GM21447 (cell line): Measurements from ENCODE around the gene PPIC.
A peak's percentile ranks its signal among the peaks of the same experiment; 100 is the strongest.
"Not testable (repeated sequence)": the region's sequence is repeated elsewhere in the genome, so short reads cannot be mapped to it uniquely, and the experiment has no call there.

Experiments used
- ATAC-seq: cut with Tn5 transposase; IDR thresholded peaks from one replicate; pipeline ENCODE4 v1.9.1; 2021; ENCODE audit not compliant: unreplicated experiment

The PPIC gene

DNA sequence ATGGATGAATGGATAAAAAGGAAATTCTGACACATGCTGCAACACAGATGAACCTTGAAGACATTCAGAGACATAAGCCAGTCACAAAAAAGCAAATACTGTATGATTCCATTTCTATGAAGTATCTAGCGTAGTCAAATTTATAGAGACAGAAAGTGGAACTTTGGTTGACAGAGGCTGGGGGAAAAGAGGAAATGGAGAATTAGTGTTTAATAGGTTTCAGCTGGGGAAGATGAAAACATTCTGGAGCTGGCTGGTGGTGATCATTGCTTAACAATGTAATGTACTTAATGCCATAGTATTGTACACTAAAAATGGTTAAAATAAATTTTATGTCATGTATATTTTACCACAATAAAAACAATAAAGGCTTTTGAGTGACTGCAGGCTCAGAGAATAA, 24.2 kb downstream of the PPIC start:
- no peak for ATAC-seq

DNA sequence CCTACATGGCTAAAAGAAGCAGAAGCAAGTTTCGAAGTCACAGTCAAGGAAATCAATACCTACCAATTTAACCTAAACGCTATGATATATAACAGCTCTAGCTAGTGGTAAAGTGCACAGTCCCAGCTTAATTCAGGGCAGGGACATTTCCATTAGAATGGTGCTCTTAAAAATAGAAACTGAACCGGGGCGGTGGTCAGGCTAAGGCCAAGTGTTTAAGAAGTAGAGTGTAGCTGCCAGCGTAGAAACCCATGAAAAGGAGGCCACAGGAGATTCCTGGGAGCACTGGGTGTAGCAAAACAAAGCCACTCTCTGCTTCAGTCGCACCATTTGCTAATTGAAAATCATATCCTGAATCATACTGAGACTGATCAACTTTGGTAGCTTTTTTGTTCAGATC, 28.8 kb downstream of the PPIC start:
- ATAC-seq: no peak

DNA sequence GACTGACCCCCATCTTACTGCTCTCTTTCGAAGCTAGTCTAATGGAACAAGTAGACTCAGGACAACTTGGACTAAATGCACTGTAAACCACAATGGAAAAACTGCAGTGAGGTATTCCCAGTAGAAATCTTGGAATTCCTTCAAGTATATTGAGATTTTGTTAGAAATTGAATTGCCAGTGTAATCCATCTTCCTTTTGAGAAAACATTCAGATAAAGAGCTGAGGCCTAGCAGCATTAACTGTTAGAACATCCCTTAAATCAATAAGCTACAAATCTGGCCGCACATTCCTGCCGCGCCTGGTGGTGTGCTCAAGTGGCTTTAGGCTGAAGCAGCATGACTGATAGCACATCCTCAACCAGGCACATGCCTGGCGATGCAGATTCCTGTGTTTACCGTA, 29.3 kb downstream of the PPIC start:
- ATAC-seq: no peak

DNA sequence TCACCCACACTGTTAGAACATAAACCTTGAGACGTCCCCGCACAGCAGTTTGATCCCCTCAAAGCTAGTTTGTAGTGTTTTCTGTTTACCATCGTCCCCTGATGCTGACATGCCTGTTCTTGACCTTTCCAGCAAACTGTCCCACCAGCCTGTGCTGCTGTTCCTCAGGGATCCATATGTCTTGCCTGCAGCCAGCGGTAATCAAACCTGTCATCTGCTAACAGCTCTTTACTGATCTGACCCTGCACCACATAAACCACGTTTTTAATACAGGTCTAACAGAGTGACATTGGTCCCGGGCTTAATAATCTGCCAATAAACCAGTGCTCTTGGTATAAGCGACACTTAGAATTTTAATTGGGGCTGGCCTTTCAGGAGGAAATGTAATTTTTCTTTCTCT, 34.7 kb downstream of the PPIC start:
- ATAC-seq: no peak

DNA sequence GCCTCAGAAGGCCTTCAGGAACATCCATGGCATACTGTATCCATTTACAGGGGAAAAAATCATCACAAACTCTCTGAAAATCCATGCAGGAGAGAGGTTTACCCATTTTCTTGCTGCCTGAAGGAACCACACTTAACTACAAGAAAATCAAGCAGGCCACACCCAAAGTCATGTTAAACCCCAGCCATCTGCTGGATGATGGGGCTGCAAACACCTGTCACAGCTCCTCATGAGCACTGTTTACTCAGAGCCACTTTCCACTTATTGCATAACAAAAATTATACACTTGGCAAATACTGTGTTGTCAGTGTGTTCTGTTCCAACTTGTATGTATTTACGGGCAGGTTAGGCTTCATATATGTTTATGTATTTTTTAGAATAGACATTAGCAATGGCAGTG, 35.8 kb downstream of the PPIC start:
- no peak for ATAC-seq

DNA sequence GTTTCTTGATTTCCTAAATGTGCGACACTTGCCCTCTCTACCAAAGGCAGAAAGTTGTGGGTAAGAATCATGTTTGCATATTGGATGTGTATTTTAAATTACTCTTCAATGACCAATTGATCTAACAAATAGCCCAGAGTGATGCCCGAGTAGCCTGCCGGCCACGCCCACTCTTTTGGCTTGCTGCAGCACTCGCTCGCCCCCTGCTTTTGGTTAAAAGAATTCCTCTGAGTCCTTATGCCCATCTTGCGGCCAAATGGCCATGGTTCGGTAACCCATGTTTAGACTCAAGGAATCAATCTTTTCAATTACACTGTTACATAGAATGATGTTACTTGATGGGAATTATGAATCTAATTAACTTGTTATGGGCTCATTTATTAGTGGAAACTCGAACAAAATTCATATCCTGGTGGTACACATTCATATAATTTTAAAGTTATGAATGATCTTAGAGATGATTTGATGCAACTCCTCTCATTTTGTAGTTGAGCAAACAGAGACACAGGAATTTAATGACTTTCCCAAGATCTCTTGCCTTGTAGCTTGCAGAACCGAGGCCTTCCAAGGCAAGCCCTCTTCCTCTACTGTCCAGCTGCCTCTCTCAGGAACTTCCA, 36.5 kb downstream of the PPIC start:
- ATAC-seq: peak; percentile 99

DNA sequence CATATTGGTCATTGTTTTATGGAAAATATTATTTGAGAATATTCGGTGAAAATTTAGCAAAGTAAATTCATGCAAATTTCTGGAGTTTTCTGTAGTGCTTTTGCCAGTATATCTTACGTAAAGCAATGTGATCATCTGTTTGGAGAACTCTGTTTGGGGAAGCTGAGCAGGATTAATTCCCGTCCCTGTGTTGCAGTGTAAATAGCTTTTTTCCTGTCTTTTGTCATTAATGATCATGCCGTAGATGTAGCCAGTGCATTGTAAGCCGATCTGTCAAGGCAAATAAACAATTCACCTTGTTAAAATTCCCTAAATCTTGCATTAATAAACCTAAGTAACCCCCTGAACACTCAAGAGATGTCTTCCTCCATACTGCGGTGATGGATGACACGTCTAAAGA, 39.2 kb downstream of the PPIC start:
- ATAC-seq: no peak

DNA sequence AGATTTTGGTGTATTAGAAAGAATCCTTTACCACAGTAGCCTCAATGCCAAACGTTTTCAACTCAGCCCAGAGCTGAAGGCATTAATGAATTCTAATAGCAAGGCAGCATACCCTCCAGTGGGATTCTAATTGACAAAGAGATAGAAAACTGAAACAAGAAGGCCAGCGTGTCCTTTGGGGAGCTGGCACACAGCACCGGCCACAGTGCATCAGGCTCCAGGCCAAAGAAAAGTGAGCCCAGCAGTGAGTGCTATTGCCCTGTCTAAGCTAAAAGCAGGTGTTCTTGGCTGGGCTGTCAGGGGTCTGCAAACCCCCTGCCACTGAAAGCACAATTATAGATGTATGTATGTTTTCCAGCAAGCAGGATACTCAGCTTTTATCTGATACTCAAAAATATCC, 40.4 kb downstream of the PPIC start:
- ATAC-seq: no peak

DNA sequence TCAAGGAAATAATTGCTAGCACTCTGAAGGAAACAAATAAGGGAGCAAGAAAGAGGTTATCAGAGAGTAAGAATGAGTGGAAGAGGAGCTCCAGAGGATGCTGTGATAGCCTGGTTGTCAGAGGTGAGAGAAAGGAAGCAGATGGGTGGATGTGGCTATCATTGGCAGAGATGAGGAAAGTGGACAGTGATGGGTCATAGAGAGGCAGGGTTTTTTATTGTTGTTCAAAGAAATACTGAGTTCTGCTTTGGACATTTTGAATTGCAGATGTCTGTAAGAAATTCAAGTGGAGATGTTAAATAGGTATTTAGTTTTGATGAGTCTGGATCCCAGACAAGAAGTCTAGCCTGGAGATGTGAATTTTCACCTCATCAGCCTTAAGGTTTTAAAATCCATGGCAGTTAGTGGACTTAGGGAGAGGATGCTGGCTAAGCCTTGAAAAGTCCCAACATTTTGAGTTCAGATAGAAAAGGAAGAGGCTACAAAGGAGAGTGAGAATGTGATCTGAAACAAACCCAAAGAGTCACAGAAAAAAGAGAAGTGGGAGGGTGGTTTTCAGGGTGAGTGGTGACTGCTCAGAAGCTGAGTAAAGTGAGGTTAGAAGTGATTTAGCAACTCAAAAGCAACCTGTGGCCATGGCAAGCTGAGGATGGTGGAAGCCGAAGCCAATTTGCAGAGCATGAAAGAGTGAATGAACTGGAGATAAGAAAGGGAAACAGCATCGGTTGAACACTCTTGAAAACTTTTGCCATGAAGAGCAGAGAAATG, 50.4 kb downstream of the PPIC start:
- ATAC-seq: peak; percentile 88

DNA sequence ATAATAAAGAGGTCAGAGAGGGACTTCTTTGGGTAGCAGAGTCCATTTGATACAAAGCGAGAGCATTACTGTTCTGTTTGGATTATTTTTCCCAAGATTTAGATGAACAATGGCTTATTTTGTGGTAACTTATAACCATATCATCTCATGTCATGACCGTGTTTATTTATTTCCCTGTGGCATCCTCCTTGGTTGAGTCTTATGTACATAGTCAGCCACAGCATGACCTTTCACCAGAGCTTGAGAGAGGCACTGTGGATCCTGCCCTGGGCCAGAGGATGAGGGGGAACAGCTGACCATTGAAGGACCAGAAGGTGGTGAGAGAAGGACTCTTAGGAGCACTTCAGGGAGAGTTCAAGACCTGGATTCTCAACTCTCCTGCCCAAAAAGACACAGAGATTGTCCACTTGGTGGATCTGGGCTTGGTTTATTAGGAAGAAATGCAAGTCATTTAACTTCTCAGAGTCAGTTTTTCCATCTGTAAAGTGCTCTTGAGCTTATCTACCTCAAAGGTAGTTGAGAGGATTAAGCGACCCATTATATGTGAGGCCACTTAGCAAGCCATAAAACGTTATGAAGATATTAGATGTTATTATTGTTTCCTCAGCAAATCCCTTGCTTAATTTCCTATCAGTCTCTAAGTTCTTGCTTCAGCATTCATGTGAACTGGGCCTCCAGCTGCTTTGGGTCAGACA, 51.4 kb downstream of the PPIC start:
- no peak for ATAC-seq

DNA sequence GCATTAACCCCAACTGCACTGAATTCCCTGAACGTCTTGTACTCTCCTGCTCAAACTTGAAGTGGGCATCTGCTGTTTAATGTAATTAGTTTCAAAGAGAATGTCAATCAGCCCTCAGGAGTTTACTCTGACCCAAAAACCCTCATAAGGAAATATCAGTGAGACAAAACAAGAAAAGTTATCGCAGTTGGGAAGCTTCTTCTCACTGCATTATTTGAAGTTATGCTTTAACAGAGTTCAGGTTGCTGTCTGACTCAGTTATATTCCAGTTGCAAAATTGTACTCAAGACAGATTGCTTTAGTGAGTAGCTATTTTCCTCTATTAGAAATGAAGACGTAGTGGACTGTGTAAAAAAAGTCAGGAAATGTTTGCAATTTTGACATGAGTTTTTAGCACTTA, 52.1 kb downstream of the PPIC start:
- ATAC-seq: peak; percentile 48

DNA sequence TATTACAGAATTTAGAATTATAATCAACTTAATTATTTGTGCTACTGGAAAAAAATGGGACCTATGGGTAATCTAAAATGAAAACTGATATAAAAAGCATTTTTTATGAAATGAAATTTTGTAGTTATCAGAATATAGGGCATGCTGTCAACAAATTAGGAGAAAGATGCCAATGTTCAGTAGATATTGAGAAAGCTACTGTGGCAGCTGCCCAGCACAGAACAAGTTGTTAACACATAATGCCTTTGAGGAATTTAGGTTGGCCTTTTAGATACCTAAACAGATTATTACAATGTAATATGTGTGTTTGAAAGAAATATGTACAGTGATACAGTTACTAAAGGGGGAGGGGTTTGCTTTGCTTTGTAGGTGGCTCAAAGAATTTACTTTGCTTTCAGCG, 54.1 kb downstream of the PPIC start:
- no peak for ATAC-seq

DNA sequence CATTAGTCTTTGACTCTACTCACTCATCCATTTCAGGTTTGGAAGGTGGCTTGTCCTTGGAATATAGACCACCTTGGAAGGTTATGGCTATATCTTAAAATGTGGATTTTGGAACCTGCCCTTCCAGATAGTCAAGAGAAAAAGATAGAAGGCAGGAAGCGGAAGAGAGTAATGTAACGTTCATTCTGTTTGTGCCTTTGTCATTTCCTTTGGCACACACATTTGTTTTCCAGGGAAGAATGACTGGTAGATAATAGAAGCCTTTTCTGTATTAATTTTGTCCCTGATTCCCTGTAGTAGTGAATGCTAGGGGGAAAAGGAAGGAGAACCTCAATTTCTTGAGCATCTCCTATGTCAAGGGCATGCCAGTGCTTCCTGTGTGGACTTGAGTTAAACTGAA, 54.7 kb downstream of the PPIC start:
- no peak for ATAC-seq

DNA sequence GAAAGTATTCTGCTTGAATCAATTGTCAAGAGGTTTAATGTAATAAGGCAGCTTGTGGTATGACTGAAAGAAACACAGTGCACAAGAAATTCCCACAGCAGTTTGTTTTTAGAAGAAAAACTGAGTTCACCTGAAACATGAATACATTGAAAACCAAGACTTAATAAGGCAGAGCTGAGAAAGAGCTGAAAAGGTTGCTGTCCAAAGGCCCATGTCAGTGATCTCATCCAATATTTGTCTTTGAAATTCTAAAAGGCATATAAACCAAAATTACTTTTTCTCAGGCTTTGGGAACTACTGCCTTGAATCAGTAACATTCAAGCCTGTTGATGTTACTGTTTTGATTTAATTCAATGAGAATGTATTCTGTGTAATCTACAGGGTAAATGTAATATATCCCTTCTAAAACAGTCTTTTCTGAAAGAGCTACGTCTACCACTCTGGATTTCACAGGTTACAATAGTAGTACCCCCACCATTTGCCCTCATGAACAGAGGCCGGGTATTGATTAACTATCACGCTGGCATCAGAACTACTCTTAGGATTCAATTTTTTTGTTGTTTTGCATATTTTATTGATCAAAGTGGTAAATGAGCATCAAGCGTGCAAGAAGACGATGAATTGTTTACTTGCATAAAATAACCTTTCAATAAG, 57.8 kb downstream of the PPIC start:
- ATAC-seq: no peak

DNA sequence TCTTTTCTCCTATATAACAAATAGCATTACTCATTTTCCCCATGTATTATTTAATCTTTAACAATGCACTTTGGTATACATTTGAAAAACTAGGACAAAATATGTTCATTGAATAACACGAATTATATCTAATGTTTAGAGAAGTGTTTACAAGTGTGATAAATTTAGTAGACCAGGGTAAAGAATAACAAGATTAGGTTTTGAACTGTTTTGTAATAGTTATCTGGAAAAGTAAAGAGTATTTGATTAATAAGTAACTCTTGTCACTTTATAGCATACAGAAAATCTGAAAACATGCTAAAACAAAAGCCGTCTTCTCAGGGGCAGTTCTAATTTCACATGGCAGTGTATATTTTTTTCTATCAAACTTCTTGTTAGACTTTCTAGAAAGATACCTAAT, 58.5 kb downstream of the PPIC start:
- no peak for ATAC-seq

DNA sequence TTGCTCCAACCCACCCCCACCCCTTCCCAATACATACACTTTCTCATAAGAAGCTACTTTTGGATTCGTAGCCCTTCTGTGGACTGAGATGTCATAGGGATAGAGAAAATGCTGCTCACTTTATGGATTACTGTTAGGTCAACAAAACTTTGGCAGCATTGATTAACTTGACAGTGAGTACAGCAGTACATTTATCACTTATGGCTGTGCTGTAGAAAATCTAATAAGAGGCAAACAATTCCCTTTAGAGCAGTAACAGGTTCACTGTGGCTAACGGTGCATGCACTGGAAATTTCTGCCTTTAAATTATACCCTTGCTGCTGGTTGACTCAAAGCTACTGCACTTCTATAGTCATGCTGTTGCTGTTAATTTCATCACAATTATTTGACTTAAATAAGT, 59.2 kb downstream of the PPIC start:
- ATAC-seq: no peak

DNA sequence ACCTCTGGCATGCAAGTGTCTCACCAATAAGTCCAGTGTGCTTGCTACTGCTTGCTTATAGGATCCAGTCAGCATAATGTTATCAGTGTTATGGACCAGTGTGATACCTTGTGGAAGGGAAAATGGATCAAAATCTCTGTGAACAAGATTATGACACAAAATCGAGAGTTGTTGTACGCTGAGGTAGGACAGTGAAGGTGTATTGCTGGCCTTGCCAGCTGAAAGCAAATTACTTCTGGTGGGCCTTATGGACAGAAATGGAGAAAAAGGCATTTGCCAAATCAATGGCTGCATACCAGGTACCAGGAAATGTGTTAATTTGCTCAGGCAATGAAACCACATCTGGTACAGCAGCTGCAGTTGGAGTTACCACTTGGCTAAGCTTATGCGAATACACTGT, 62.3 kb downstream of the PPIC start:
- ATAC-seq: not testable (repeated sequence)

DNA sequence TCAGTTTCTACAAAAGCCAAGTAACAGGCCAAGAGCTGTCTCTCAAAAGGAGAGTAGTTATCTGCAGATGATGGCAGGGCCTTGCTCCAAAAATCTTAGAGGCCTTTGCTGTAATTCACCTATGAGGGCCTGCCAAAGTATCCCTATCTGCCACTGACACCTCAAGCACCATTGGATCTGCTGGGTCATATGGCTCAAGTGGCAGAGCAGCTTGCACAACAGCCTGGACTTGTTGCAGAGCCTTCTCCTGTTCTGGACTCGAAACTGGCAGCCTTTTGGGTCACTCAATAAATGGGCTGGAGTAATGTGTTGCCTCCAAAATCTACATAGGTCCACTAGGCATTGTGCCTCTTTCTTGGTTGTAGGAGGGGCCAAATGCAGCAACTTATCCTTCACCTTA, 62.8 kb downstream of the PPIC start:
- not testable (repeated sequence) for ATAC-seq
